Limb (tissue), 2 donors: Measurements from ENCODE around the gene TFAP2A.

Experiments used
- DNase-seq, 2 donors: peaks; one replicate each; pipeline ENCODE4 v3.0.0-alpha.2; 2016; ENCODE audit errors: extremely low spot score in 2 of 2

The TFAP2A gene

GRCh38 chr6:10384091-10384609 is 30.7 kb downstream of the TFAP2A start:
- DNase-seq: no peak

- peak in 1 of 2 donors; percentile 54 for DNase-seq
Observed at GRCh38 chr6:10383331-10384090, 31.4 kb downstream of the TFAP2A start.

GRCh38 chr6:10382728-10383330 is 32.0 kb downstream of the TFAP2A start:
- DNase-seq: no peak

GRCh38 chr6:10382322-10382721 is 32.6 kb downstream of the TFAP2A start:
- peak in 1 of 2 donors; percentile 58 for DNase-seq

- DNase-seq: no peak
Observed at GRCh38 chr6:10381830-10382208, 33.1 kb downstream of the TFAP2A start.

- DNase-seq: peak in 1 of 2 donors; percentile 62
Observed at GRCh38 chr6:10381133-10381829, 33.6 kb downstream of the TFAP2A start.

- no peak for DNase-seq
Observed at GRCh38 chr6:10375391-10375969, 39.4 kb downstream of the TFAP2A start.

GRCh38 chr6:10373642-10374359 is 41.1 kb downstream of the TFAP2A start:
- DNase-seq: no peak

- DNase-seq: no peak
Observed at GRCh38 chr6:10369896-10370295, 45.0 kb downstream of the TFAP2A start.

GRCh38 chr6:10368861-10369260 is 46.0 kb downstream of the TFAP2A start:
- no peak for DNase-seq

- no peak for DNase-seq
Observed at GRCh38 chr6:10363911-10364310, 51.0 kb downstream of the TFAP2A start.

- DNase-seq: no peak
Observed at GRCh38 chr6:10362300-10362699, 52.6 kb downstream of the TFAP2A start.

GRCh38 chr6:10361428-10361827 is 53.4 kb downstream of the TFAP2A start:
- DNase-seq: no peak

GRCh38 chr6:10359581-10359980 is 55.3 kb downstream of the TFAP2A start:
- DNase-seq: no peak

- no peak for DNase-seq
Observed at GRCh38 chr6:10355115-10355702, 59.7 kb downstream of the TFAP2A start.

- peak; percentile 47 to 74 for DNase-seq
Observed at GRCh38 chr6:10351791-10352190, 63.1 kb downstream of the TFAP2A start.

- no peak for DNase-seq
Observed at GRCh38 chr6:10350720-10351119, 64.2 kb downstream of the TFAP2A start.

- no peak for DNase-seq
Observed at GRCh38 chr6:10347561-10348327, 67.1 kb downstream of the TFAP2A start.
